ENCODE measurements around the gene GSG1L.
"Not testable (repeated sequence)": the region's sequence is repeated elsewhere in the genome, so short reads cannot be mapped to it uniquely, and the experiment has no call there.

Gene GSG1L

DNA sequence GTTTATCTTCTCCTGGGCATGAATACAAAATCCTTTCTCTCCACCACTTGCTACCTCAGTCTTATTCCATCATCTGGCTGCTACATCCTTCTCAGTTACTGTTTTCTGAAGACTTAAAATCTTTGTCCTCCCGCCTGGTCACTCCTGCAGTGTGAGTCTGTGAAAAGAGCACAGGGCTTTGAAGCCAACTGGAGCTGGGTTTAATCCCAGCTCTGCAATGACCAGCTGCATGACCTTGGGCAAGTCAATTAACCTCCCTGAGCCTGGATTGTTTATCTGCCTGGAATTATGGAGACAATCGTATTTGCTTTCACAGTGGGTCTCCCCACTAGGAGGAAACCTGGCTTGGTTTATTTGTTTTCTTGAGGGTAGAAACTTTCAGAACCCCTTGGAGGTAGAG is 183.2 kb downstream of the GSG1L start:
- DNase-seq: no peak

DNA sequence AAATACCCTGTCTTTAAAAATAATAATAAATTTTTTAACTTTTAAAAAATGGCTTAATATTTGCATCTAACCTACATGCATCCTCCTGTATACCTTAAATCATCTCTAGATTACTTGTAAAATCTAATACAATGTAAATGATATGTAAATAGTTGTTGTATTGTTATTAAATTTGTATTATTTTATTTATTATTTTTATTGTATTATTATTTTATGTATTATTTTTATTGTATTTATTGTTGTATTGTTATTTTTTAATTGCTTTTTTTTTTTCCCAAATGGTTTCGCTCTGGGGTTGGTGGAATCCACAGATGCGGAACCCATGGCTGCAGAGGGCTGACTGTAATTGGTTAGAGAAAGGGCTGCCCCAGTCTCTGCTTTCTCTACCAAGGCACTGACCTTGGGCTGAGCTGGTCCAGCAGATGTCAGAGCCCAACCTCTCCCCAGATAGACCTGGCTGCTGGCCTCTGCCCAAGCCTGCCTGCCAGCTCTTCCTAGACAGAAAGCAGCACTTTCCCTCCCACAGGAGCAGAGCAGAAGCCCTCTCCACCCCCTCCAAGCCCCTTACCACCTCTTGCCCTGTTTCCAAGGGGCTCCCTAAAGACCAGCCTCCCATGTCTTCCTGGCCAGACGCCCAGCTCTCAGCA is 183.8 kb downstream of the GSG1L start:
- no peak for DNase-seq

DNA sequence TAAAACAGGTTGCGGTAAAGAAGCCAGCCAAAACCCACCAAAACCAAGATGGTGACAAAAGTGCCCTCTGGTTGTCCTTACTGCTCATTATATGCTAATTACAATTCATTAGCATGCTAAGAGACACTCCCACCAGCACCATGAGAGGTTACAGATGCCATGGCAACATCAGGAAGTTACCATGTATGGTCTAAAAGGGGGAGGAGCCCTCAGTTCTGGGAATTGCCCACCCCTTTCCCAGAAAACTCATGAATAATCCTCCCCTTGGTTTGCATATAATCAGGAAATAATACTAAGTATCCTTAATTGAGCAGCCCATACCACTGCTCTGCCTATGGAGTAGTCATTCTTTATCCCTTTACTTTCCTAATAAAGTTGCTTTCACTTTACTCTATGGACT is 190.9 kb downstream of the GSG1L start:
- DNase-seq: not testable (repeated sequence)

DNA sequence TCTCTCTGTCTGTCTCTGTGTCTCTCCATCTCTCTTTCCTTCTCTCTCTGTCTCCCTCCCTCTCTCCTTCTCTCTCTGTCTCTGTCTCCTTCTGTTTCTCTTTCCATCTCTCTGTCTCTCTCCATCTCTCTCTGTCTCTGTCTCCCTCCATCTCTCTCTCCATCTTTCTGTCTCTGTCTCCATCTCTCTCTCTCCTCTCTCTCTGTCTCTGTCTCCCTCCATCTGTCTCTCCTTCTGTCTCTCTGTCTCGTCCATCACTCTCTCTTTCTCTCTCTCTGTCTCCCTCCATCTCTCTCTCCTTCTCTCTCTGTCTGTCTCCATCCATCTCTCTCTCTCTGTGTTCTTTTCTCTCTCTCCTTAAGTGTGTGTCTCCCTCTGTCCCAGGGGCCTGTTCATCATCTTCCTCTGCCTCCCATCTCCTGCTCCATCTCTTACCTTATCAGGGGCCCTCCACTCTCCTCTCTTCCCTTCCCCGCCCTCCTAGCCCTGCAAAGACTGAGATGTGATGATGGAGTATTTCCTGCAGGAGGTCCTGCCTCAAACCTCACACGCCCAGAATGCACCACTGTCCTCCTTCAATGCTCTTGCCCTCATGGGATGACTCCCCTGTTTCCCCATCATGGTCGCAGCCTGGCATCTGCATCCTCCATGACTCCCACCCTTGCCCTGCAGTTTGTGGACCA is 193.3 kb downstream of the GSG1L start:
- no peak for DNase-seq

DNA sequence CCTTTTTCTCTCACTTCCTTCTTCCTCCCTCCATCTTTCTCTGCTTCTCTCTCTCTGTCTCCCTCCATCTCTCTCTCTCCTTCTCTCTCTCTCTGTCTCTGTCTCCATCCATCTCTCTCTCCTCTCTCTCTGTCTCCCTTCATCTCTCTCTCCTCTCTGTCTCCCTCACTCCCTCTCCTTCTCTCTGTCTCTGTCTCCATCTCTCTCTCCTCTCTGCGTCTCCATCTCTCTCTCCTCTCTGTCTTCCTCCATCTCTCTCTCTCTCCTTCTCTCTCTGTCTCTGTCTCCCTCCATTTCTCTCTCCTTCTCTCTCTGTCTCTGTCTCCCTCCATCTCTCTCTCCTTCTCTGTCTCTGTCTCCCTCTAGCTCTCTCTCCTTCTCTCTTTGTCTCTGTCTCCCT is 194.1 kb downstream of the GSG1L start:
- no peak for DNase-seq

DNA sequence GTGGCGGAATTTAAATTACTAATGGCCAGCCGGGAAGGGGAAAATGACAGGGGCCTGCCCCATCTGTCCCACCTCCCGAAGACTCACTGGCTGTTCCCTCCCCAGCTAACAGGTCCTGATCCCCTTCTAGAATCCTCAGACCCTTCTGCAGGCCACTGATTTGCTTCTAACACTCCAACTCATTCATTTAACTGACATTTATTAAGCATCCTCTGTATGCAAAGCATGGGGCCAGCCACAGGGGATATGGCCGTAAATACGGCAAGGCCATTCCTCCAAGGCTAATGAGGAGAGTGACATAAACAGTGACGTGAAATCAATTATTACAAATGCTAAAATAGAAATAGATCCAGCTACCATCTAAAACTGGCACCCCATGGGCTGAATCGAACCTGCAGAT is 195.3 kb downstream of the GSG1L start:
- no peak for DNase-seq

DNA sequence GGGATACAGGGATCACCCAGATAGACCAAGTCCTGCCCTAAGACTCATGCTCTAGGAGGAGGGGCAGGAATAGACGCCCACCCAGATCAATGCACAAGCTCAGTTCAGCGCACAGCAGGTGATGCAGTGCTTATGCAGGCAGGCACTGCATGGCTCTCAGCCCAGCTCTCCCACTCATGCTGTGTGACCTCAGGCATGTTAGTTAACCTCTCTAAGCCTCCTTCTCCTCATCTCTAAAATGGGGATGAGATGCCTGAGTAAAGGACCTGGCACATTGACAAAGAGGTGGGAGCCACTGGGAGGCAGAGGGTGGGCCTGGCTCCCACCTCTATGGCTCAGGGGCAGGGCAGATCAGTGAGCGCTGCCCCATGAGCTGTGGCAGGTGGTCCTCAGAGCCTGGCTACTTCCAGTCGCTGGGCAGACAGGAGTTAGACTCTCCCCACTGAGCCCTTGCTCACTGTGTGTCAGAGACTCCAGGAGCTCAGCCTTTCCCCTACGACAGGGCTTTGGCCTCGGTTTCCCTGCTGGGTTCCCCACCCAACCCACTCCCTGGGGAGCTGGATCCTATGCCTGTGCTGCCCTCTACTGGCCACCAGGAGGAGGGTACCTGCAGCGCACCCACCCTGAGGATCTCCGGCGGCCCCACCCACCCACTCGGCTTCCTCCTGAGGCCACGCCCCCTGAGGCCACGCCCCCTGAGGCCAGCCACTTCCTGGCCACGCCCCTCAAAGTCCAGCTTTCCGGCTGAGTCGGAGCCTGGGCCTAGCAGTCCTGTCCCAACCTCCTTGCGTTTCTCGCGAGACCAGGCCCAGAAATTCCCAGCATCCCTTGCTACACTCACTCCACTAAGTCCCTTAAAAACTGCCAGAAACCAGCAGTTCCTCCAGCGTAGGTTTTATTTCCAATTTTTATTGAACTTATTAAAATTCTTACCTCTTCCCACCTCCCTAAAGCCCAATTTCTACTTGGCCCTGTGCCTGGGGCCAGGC is 196.1 kb downstream of the GSG1L start:
- peak; percentile 90 for DNase-seq

DNA sequence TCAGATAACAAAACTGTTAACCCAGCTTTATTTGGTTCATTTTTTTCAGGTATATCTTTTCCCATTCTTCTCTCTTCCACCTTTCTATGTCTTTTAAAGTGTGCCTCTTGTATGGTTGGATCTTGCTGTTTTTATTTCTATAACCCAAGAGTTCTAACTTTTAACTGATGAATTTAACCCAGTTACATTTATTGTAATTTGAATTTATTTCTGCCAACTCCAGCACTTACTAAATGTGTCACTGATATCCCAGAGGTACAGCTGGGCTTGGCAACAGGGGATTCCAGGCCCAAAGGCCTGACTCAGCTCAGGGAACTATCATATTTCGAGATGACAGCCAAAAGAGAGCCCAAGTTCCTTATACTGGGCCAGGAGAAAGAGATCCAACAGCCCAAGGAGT is 200.1 kb downstream of the GSG1L start:
- DNase-seq: no peak

DNA sequence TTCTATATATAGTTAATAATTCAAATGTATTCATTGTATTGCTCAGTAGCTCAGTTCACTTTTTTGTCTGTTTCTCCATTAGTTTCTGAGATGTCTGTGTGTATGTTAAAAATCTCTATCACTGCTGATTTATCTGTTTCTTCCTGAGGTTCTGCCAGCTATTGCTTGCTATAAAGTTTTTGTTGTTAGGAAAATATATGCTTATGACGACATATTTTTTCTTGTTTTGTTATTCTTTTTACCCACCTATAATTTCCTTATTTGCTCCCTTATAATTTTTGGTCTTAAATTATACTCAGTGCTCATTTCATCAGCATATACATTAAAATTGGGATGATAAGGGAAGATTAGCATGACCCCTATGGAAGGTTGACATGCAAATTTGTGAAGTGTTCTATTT is 200.6 kb downstream of the GSG1L start:
- no peak for DNase-seq

DNA sequence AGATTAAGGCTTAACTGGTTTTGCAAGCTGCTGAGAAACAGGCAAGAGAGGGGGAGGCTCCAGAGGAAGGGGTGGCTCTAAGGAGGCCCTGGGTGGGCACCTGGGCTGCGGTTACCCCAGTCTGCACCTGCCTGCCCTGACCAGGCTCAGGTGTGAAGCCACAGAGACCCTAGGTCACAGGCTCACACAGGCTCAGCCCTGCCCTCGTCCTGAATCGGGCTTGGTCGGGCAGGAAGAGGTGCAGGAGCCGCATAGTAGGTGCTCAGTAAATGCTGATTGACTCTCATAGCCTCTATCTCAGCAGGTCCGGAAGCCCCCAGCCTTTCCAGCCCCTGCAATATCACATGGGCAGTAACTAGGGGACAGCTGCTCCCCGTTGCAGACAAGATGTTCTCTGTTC is 203.4 kb downstream of the GSG1L start:
- DNase-seq: no peak

DNA sequence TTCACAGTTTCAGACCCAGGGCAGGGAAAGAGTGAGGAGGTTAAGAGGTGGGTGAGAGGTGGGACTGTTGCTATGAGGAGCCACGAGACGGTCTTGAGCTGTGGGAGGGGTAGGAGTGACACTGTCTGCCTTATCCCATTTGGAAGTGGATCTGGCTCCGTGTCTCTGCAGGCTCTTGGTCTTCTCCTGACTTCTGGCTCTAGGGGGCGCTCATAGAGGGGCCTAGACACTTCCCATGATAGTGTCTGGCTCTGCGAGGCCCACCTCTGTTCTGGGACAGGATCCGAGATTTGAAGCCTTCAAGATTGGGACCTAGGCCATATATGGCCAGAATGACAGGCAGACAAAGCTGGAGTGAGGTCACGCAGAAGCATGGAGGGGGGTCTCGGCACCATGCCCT is 204.5 kb downstream of the GSG1L start:
- no peak for DNase-seq

DNA sequence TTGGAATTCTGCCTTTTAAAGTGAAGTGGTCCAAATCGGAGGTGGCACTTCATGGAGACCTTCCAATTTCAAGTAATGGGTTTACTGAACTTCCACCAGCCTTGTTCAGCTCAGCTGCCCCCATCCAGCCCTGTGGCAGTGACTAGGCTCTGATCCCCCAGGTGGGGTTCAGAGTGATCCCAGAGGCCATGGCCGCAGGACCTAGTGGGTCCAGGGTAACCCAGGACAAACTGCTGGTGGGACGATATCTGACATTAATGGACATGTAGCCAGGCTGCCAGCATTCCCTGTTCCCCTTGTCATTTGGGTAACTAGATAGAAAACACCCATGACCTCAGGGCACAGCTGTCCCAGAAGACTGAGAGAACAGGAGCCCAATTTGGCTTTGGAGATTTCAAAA is 209.9 kb downstream of the GSG1L start:
- no peak for DNase-seq

DNA sequence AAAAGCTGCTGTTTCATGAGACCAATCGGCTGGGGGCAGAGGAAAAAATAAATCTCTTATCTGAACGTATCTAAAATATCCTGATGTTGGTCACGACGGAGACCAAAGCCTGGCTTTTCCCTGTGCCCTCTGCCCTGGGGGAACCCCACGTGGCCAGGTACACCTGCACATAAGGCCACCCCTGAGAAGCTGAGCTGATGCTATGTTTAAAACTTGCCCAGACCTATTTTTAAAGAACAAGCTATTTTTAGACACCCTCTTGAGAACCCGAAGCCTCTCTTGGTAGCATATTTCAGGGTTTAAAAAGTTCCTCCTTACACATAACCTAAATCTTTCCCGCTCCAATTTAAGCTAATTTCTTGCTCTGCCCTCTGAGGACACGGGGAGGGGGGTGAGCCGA is 210.4 kb downstream of the GSG1L start:
- DNase-seq: peak; percentile 29

DNA sequence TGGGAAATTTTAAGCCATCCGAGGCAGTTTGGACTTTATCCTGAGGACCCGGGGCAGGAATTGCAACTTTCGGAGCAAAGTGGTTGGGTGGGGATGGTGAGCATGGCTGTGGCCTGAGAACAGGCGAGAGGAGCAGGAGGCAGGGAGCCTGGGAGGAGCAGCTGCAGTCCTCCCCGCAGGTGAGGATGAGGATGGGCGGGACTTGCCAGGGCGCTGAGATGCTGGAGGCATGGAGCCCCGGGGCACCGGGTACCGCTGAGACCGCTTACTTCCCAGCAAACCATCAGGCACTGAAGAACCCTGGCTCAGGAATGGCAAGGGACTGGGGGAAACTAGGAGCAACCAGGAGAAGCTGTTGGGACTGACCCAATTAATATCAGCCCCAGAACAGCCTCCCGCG is 210.8 kb downstream of the GSG1L start:
- peak; percentile 32 for DNase-seq

DNA sequence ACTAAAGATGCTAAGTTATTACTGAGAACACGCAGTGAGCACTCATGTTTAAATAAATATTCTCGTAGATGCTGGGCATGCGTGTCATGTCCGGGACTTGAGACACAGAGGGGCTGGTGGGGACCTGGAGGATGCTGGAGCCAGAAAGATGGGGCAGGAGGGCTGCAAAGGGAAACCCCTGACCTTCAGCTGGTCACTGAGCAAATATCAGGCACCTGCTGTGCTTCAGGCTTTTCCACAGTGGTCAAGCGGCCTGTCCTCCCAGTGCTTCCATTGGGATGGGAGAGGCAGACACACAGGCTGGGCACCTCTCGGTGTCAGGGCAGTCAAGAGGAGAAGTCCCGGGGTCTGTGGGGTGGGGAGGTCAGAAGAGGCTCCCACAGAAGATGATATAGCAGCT is 211.4 kb downstream of the GSG1L start:
- peak; percentile 8 for DNase-seq

DNA sequence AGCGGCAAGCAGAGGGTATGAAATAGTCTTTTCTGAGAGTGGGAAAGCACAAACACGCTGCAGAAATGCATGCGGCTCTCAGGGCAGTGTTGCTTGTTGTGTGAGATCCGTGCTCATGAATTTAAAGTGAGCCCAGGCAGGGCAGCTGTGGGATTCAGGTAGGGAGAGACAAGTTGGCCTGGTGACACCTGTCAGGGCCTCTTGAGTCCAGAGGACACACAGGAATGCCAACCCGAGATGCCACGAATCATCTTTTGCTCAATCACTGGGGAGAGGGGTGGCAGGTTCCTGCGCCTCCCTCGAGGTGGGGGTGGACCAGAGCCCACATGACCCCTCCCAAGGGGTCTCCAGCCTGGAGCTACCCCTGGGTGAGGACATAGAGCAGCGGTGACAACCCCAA is 211.9 kb downstream of the GSG1L start:
- peak; percentile 28 for DNase-seq

DNA sequence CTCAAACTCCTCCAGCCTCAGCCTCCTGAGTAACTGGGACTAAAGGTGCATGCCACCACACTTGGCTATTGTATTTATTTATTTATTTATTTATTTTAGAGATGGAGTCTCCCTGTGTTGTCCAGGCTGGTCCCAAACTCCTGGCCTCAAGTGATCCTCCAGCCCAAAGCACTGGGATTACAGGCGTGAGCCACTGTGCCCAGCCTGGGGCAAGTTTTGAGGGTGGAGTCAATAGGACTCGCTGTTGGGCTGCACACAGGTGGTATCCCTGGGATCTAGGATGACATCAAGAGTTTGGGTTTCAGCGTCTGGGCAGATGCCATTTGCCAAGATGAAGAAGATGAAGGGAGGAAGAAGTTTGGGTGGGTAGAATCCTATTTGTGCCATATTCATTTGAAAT is 213.9 kb downstream of the GSG1L start:
- DNase-seq: peak; percentile 1

DNA sequence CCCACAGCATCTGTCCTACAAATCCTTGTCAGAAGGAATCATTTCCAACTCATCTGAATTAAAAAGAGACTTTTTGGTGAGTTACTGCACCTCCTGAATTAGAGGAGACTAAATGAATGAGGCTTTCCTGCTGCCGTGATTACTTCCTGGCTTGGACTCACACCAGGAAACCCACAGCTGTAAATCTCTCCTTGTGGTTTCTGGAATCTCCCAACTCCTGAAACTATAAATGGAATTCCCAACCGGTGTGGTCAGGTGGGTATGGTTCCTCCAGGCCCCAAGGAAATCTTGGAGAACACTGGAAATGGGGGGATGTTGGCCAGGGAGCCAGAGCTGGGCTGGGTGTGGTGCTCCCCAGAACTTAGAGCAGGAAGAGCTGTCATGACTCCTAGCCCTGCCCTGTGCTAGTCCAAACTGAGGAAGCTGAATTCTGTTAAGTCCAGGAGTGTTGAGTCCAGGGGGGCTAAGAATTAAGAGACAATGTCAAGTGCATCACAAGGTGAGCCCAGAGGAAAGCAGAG is 216.4 kb downstream of the GSG1L start:
- DNase-seq: peak; percentile 10

DNA sequence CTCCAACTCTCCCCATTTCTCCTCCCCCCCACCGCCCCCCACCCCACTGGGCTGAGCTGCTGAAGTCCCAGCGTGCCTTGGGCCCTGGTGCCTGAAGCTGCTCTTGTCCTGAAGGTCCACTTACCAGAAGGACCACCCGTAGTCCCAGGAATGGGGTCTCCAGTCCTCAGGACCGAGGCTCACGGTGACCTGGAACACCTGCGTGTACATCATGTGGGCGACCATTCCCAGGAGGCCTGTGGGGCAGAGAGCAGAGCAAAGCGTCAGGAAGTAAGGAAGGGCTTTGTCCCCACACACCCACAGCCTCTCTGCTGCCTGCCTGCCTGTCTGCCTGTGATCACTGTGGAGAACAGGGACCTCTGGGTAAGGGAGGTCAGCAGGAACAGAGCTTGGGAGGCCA is 218.7 kb downstream of the GSG1L start:
- no peak for DNase-seq

DNA sequence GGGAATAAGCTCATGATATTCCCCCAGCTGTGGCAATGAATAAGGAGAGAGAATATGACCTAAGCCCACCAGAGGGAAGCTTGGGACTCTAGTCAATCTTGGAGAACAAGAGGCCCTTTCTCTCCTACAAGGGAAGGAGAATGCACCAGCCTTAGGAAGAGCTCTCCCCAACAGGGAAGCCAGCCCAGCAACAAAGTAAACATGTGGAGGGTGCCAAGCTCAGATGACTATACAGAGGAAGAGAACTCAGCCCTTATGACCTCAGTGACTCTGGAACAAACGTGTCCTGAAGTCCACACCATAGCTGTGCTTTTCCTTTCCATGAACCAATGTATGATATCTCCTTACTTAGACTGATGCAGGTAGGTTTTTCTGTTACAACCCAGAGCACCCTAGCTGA is 219.7 kb downstream of the GSG1L start:
- no peak for DNase-seq

DNA sequence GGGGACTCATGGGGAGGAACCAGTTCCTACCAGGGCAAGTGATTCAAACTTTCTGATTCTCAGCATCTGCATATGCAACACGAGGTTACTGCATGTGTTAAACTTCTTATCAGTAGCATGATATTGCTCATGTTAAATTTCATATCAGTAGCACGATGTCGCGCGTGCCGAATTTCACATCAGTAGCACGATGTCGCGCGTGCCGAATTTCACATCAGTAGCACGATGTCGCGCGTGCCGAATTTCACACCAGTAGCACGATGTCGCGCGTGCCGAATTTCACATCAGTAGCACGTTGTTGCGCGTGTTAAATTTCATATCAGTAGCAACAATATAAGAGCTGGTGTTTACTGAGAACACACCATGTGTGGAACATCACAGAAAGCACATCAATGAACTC is 221.6 kb downstream of the GSG1L start:
- no peak for DNase-seq

DNA sequence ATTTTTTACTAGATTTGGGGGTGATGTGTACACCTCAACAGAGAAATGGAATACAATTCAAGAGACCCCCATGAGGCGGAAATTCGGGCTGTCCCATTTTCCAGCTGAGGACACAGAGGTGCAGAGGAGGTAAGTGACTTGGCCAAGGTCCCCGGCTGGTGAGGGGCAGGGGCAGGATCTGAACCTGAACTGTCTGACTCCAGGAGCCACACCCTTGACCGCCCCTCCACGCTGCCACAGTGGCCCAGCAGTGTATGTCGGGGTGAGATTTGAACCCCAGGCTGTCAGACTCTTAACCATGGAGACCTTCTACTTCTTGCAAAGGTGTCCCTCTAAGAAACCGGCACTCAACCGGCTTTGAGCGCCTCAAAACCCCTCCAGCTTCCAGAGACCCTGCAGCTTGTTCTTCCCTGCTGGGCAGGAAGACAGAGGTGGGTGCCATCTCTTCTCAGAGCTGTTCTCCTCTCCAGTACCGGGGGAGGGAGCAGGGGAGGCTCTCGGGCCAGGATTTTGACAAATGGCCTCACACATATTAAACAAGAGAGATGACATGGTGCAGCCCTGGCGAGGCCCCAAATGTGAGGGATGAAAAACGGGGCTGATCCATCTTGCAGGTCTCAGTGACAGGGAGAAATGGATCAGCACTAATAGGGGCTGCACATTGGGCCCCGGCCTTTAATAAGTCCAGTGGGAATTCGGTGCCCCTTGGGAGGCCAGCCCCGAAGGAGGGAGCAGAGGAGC is 222.3 kb downstream of the GSG1L start:
- no peak for DNase-seq

All from activated CD8-positive, alpha-beta memory T cell treated with anti-CD3 and anti-CD28 coated beads, Interleukin-2, amount 50 U/mL, for 48 hours (primary cell).